Skin epidermis (tissue), 12 donors: ENCODE data around the gene FOXP1.

Source experiments
- H3K27ac ChIP-seq, 21 experiments: fragments of 200-600 bp; sonication (generic) in 11 of 21; one replicate each; pipeline ENCODE4 v1.5.0; 2020; ENCODE audit warnings: mild to moderate bottlenecking in 3 of 21, inconsistent platforms in 2 of 21, moderate library complexity in 2 of 21
- H3K4me3 ChIP-seq, 7 experiments: fragments of 200-600 bp; sonication (generic) in 2 of 7; one replicate each; pipeline ENCODE4 v1.5.0; 2020; ENCODE audit warnings: inconsistent platforms in 2 of 7, mild to moderate bottlenecking in 2 of 7, moderate library complexity in 1 of 7

FOXP1 gene

DNA sequence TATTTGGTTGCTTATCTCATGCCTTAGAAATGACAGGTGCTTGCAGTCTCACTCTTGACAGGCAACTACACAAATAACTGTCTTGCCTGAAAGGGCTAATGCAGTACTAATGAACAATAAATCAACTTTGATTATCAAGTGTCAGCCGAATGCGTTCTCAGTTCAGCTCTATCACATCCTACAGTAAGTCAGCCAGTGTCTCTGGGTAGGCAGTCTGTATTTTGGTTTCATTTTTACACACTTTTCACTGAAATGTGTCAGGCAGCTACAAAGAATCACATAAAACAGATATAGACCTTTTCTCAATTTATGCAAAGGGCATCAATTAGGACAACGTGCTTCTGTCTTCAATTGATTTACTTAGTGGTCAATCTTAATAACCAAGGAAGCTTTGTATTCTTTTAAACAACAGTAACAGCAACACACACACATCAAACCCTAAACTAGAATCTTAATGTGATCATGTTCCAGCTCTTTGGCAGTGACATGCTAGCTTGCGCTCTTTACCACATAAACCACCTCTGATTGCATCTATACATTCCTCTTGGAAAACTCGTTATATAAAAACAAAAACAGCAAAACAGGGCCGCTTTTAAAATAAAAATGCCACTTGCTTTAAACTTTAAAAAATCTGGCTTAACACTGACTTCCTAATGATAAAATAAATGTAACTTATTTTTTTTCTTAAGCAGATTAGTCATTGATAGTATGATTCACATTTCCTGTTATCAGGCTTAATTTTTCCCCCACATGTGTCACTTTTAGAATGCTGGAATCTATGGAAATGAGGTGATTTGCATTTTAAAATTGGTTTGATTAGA is 520.4 kb downstream of the FOXP1 start:
- peak overlapping the region; percentile 56 to 74 (median 59) for H3K4me3 ChIP-seq

DNA sequence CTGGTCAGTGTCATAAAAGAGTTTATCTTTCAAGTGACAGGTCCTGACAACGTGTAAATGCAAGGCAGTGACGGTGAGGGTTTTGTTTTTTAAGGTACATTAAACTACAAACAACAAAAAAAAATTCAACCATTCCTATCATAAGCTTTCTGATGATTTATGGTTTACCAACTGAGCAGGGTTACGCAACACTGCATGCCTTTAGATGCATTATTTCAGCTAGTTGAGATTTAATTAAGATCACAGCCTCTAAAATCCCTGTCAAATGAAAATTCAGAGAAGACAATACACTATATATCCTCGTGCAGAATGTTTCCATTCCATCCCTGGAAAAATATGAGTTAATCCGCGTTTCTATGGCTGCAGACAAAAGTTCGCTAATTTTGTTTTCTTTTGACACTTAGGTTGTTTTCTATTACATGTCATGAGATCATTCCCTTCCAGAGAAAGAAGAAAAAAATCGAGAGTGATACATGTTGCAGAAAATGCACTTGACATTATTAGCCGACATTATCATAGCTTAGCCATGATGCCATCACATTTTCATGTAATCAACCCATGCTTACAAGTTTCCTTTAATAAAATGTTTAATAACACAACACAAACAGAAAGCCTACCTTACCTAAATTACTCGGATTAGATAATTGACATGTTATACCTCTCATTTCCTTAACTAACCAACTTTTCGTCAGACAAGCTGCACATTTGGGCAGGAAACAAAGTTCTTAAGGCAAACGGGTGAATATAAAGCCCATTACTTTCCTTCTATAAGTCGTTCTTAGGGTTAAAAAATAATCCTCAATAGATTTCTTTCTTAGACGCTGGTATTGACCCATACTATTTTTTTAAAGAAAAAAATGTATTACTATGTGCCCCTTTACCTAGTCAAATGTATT is 521.2 kb downstream of the FOXP1 start:
- H3K4me3 ChIP-seq = peak overlapping the region; percentile 56 to 74 (median 59)

More for the DNA sequence above, 520.4 kb downstream of the FOXP1 start:
- peak overlapping the region in 20 of 21 experiments; percentile 75 to 96 (median 88) for H3K27ac ChIP-seq

GRCh38 chr3:71061581-71061980 is 521.9 kb downstream of the FOXP1 start:
- H3K27ac ChIP-seq = peak overlapping the region in 11 of 21 experiments; percentile 12 to 96 (median 88)
- no peak overlapping the region for H3K4me3 ChIP-seq

More for the DNA sequence above, 521.2 kb downstream of the FOXP1 start:
- peak overlapping the region in 19 of 21 experiments; percentile 1 to 96 (median 88) for H3K27ac ChIP-seq

DNA sequence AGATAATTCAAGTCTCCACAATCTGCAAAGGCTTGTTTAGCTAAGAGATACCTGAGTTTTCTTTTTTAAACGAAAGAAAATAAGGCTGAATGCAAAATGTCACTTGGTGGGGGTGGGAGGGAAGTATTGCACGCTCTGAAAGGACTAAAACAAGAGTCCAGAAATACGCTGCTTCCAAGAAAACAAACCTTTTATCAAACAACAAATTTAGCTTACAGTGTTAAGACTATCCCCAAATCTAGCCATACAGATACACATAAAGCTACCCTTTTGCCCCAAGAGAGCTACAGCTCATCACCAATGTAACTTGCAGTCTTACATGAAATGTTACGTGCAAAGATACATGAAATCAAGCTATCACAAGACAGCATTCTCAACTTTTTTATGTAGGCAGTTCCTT is 522.5 kb downstream of the FOXP1 start:
- Histone ChIP-seq H3K4me3 (no peak overlapping the region), H3K27ac (peak overlapping the region in 9 of 21 experiments; percentile 6 to 96 (median 85))

- Histone ChIP-seq H3K27ac (peak overlapping the region in 10 of 21 experiments; percentile 10 to 96 (median 54)), H3K4me3 (no peak overlapping the region)
Observed at GRCh38 chr3:71060536-71060935, 523.0 kb downstream of the FOXP1 start.

GRCh38 chr3:71057526-71057894 is 526.0 kb downstream of the FOXP1 start:
- peak overlapping the region in 14 of 21 experiments; percentile 6 to 58 (median 26) for H3K27ac ChIP-seq
- H3K4me3 ChIP-seq = no peak overlapping the region

GRCh38 chr3:71056327-71056726 is 527.2 kb downstream of the FOXP1 start:
- Histone ChIP-seq H3K4me3 (no peak overlapping the region), H3K27ac (peak overlapping the region in 9 of 21 experiments; percentile 0 to 63 (median 49))

- H3K4me3 ChIP-seq = no peak overlapping the region
- peak overlapping the region in 8 of 21 experiments; percentile 6 to 63 (median 48) for H3K27ac ChIP-seq
Observed at GRCh38 chr3:71055257-71056001, 528.1 kb downstream of the FOXP1 start.

- Histone ChIP-seq H3K4me3 (no peak overlapping the region), H3K27ac (no peak overlapping the region)
Observed at GRCh38 chr3:71054312-71054711, 529.2 kb downstream of the FOXP1 start.

DNA sequence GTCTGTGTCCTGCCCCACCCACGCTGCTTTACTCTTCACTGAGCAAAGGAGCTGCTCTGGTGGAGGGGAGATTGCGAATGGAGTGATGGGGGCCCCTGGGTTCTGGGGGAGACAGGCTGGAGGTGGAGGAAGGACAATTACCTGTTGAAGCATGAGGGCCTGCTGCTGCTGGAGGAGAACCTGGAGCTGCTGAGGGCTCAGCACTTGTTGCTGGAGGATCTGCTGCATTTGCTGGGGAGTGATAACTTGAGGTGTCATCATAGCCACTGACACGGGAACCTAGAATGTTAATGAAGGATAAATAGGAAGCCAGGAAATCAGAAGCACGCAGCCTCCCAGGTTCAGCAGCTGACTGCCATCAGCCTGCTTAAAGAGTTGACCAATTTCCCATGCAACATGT is 530.0 kb downstream of the FOXP1 start:
- peak overlapping the region in 2 of 21 experiments; percentile 11 to 20 for H3K27ac ChIP-seq
- no peak overlapping the region for H3K4me3 ChIP-seq

- H3K4me3 ChIP-seq = no peak overlapping the region
- peak overlapping the region in 2 of 21 experiments; percentile 11 to 27 for H3K27ac ChIP-seq
Observed at GRCh38 chr3:71052716-71053115, 530.8 kb downstream of the FOXP1 start.

GRCh38 chr3:71051893-71052687 is 531.4 kb downstream of the FOXP1 start:
- Histone ChIP-seq H3K27ac (peak overlapping the region in 3 of 21 experiments; percentile 11 to 51 (median 27)), H3K4me3 (no peak overlapping the region)

- Histone ChIP-seq H3K4me3 (no peak overlapping the region), H3K27ac (peak overlapping the region in 8 of 21 experiments; percentile 27 to 79 (median 56))
Observed at GRCh38 chr3:71051259-71051595, 532.3 kb downstream of the FOXP1 start.

DNA sequence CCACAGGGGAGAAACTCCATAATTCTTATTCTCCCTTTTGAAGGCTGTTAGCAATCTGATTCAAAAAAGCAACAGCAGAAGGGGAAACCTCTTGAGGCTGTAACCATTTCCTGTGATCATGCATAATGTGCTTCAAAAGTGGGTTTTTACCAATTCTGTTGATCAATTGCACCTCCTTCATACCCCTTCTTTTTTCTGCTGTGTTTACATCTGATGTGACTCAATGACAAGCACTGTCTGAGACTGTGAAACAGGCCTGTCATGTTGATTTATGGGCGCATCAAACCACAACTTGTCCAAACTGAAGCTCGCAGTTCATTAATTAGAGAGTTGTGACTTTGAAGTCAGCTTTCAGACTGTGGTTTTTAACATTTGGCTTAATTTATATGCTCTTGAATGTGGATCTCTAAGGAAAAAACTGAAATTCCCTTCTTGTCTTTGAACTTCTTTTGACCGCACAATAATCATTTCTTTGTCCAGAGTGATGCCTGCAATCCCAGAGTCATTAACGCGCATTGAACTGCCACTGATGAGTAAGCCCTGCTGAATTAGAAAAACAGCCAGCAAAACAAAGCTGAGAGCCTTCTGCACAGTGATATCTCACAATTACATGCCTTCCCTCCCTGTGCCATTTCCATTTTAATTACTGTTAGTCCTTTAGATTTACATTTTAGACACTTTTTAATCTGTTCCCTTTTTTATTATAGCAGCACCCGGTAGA is 532.8 kb downstream of the FOXP1 start:
- H3K27ac ChIP-seq = peak overlapping the region in 10 of 21 experiments; percentile 9 to 79 (median 47)
- H3K4me3 ChIP-seq = no peak overlapping the region

DNA sequence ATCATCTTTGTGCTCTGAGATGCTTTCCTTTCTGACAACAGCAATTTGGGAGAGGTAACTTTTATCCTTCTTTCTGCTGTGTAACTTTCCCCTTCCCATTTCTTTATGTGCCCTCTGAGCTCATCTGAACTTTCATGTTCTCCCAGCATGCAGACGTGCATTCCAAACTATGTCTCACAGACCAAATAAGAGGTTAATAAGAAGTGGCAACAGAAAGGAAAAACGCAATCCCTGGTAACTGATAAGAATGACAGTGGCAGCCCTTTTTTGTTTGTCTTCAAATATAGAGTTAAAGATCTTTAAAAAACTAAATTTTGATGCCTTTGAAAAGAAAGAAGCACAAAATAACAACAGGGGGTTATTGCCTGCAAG is 533.4 kb downstream of the FOXP1 start:
- no peak overlapping the region for H3K4me3 ChIP-seq
- peak overlapping the region in 12 of 21 experiments; percentile 9 to 79 (median 26) for H3K27ac ChIP-seq

DNA sequence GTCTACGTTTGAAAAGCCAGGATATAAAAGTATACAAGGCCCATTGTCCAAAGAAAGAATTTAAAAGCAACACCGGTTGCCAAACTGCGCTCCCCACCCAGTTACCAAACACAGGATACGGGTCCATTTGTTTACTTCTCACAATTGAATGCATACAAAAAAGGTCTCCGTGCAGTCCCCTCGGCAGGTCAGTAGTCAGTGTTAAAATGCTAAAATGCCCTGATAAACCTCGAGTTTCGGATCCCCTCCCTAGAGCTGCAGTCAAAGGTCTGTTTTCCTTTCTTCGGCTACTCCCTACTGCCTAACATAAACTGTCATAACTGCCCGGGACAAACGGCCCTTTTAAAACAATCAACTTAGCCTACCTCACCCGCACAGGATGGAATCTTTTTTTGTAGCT is 534.6 kb downstream of the FOXP1 start:
- H3K27ac ChIP-seq = peak overlapping the region in 10 of 21 experiments; percentile 0 to 79 (median 44)

DNA sequence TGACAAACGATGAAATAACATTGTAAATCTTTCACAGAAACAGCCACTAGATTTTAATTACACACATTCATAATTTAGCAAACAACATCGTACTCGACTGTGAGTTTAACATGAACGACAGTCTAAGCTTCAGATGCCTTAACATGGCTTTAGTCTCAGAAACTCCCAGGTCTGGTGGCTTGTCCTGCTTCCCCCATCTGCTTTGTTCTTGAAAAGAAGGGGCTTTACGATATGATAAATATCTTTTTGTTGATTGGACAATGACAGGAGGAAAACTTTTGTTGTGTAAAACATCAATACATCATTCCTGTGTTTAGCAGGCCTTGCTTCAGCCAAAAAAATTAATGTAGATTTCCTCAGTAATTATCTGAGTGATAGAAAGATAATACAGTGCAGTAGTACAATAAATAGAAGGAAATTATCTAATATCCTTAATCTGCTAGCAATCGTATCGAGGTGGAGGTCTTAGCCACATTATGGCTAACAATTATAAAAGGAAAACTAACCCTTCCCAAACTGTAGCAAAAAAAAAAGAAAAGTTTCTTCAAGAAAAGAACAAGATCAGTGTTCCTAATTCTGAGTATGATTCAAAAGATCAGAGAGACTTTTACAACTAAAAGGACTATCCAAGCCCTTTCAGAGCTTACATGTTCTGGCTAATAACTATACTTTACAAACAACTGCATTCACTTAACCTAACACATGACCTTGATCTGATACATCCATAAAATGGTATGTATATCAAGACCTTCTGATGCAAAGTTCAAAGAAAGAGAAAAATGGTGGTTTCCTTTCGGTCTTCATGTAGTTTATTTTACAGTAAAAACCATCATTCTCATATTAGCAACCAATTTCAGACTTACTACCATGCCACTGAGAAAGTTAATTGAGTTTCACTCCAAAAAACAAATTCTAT is 535.7 kb downstream of the FOXP1 start:
- no peak overlapping the region for H3K4me3 ChIP-seq
- peak overlapping the region in 11 of 21 experiments; percentile 1 to 74 (median 36) for H3K27ac ChIP-seq

More for the DNA sequence above, 534.6 kb downstream of the FOXP1 start:
- H3K4me3 ChIP-seq = no peak overlapping the region
